Measurements from ENCODE around the gene CD151. TPM values are rescaled to one million over a fixed set of nuclear protein-coding genes. Genes with fewer than 3 reads are reported as not detected.
A peak's percentile ranks its signal among the peaks of the same experiment; 100 is the strongest.

Gene CD151
- total and polyA plus RNA-seq, 4 donors, result 182 to 556 (median 399) TPM

DNA sequence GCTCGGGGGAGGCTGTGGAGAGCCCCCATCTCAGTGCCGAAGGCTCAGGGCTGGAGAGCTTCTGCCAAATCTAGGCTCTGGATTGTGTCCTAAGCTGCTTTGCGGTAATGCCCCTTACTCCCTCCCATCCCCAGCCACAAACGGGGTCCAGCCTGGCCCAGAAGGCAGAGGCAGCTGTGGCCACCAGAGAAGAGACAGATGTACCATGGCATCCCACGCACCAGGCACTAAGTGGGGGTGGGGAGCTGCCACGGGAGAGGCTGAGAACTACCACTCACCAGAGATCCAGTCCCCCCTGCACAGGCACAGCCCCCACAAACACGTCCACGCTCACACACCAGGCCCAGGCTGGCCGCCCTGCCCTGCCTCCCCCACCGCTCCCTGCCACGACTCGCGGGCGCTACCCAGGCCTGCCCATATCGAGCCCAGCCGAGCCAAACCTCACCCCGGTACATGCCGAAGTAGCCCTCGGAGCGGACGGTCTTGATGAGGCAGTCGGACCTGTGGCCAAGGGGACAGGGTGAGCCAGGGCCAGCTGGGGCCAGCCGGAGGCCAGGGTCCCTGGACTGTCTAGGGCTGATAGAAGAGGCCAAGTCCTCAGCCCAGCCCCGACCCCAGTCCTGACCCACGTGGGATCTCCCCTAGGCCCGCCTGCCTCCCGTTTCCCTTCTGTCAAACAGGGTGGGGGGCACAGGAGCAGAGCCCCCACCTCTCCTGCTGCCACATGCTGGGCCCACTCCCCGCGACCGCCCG, 38.6 kb upstream of the CD151 start:
- 90 to 92% methylated on average over 27 to 31 of the region's 31 CpGs for WGBS, 2 donors
- Histone ChIP-seq H3K4me1 (ENCODE audit: control insufficient read depth in 5 of 5, insufficient read depth in 5 of 5, low read length in 5 of 5) (peaks cover 0 to 22% (median 15%) of the 10 kb centered on the region in 5 donors), H3K27me3 (ENCODE audit: control insufficient read depth in 3 of 3, insufficient read depth in 3 of 3, low read length in 2 of 3) (no peaks in the 10 kb centered on the region), H3K36me3 (ENCODE audit: control insufficient read depth in 4 of 4, insufficient read depth in 4 of 4, low read length in 4 of 4) (peaks cover 0 to 28% (median 7%) of the 10 kb centered on the region in 4 donors), H3K27ac (ENCODE audit: low read depth in 1 of 2, low read length in 1 of 2) (no peak overlapping the region), H3K4me3 (no peak overlapping the region), H3K9me3 (ENCODE audit: control insufficient read depth in 4 of 4, insufficient read depth in 3 of 4, low read length in 3 of 4) (no peaks in the 10 kb centered on the region), H3K9ac (ENCODE audit: insufficient read depth in 1 of 2, low read length in 2 of 2) (no peak overlapping the region)
- TF ChIP-seq, protein P1, sequence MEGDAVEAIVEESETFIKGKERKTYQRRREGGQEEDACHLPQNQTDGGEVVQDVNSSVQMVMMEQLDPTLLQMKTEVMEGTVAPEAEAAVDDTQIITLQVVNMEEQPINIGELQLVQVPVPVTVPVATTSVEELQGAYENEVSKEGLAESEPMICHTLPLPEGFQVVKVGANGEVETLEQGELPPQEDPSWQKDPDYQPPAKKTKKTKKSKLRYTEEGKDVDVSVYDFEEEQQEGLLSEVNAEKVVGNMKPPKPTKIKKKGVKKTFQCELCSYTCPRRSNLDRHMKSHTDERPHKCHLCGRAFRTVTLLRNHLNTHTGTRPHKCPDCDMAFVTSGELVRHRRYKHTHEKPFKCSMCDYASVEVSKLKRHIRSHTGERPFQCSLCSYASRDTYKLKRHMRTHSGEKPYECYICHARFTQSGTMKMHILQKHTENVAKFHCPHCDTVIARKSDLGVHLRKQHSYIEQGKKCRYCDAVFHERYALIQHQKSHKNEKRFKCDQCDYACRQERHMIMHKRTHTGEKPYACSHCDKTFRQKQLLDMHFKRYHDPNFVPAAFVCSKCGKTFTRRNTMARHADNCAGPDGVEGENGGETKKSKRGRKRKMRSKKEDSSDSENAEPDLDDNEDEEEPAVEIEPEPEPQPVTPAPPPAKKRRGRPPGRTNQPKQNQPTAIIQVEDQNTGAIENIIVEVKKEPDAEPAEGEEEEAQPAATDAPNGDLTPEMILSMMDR (IDR thresholded peaks at IDR 0.05; ENCODE audit: control extremely low read depth, extremely low read depth), result no peak
- no peak for ATAC-seq (ENCODE audit: insufficient read depth, low FRiP score)
- no peak for DNase-seq

DNA sequence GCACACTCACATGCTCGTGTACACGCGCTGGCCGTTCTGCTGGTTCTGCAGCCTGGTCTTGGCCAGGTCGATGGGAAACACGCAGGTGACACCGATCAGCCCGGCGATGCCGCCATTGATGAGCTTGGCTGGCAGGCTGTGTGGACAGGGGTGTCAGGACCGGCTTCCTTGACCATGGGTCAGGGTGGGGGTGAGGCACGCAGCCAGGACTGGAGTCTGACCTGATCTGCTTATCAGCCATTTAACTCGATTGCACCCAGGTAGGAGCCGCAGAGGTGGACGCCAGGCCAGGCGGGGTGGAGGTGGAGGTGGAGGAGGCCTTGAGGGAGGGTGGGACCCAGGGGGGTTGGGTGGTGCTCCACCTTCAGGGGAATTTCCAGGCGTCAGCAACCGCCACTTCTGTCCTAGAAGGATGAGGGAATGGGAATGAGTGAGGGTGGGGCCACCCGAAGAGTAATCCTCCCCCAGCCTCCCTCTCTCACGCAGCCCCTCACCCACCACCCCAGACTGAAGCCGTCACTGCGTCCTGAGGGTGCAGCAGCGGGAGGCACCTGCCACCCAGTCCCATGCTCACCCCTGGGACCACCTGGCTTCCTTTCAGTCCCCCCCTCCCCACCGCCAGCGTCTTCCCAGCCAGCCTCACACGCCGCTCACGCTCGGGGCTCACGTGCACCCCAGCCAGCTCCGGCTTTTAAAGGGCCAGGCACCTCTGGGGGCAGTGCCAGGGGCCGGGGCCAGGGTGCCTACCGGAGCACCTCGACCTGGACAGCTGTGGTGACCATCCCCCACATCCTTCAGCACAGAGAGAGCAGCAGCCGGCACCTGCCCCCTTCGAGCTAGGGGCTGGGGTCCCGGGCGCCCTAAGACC, 37.8 kb upstream of the CD151 start:
- Histone ChIP-seq H3K36me3 (ENCODE audit: control insufficient read depth in 4 of 4, insufficient read depth in 4 of 4, low read length in 4 of 4) (peaks cover 0 to 30% (median 7%) of the 10 kb centered on the region in 4 donors), H3K4me1 (ENCODE audit: control insufficient read depth in 5 of 5, insufficient read depth in 5 of 5, low read length in 5 of 5) (peaks cover 0 to 22% (median 15%) of the 10 kb centered on the region in 5 donors), H3K9me3 (ENCODE audit: control insufficient read depth in 4 of 4, insufficient read depth in 3 of 4, low read length in 3 of 4) (no peaks in the 10 kb centered on the region), H3K4me3 (no peak overlapping the region), H3K9ac (ENCODE audit: insufficient read depth in 1 of 2, low read length in 2 of 2) (no peak overlapping the region), H3K27me3 (ENCODE audit: control insufficient read depth in 3 of 3, insufficient read depth in 3 of 3, low read length in 2 of 3) (no peaks in the 10 kb centered on the region), H3K27ac (ENCODE audit: low read depth in 1 of 2, low read length in 1 of 2) (peak overlapping the region in 1 of 2 donors; percentile 61)
- ATAC-seq (ENCODE audit: insufficient read depth, low FRiP score), result no peak
- DNase-seq, result no peak
- 49 to 75% methylated on average over 34 to 38 of the region's 38 CpGs for WGBS, 2 donors
- TF ChIP-seq, protein P1 (IDR thresholded peaks at IDR 0.05; ENCODE audit: control extremely low read depth, extremely low read depth), result no peak

- peak; percentile 39 for ATAC-seq (ENCODE audit: insufficient read depth, low FRiP score)
- Histone ChIP-seq H3K36me3 (ENCODE audit: control insufficient read depth in 4 of 4, insufficient read depth in 4 of 4, low read length in 4 of 4) (peaks cover 0 to 38% (median 7%) of the 10 kb centered on the region in 4 donors), H3K27ac (ENCODE audit: low read depth in 1 of 2, low read length in 1 of 2) (peak overlapping the region; percentile 14 to 83)
Observed at GRCh38 chr11:795634-796564, 36.9 kb upstream of the CD151 start.

More at GRCh38 chr11:795634-796564, 36.9 kb upstream of the CD151 start:
- Histone ChIP-seq H3K9me3 (ENCODE audit: control insufficient read depth in 4 of 4, insufficient read depth in 3 of 4, low read length in 3 of 4) (no peaks in the 10 kb centered on the region), H3K27me3 (ENCODE audit: control insufficient read depth in 3 of 3, insufficient read depth in 3 of 3, low read length in 2 of 3) (no peaks in the 10 kb centered on the region), H3K9ac (ENCODE audit: insufficient read depth in 1 of 2, low read length in 2 of 2) (peak overlapping the region; percentile 28 to 87), H3K4me3 (peak overlapping the region; percentile 49), H3K4me1 (ENCODE audit: control insufficient read depth in 5 of 5, insufficient read depth in 5 of 5, low read length in 5 of 5) (peaks cover 0 to 22% (median 15%) of the 10 kb centered on the region in 5 donors)
- TF ChIP-seq, protein P1 (IDR thresholded peaks at IDR 0.05; ENCODE audit: control extremely low read depth, extremely low read depth), result no peak
- 3 to 4% methylated on average over 23 to 26 of the region's 26 CpGs for WGBS, 2 donors
- peak; percentile 82 to 90 (median 86) for DNase-seq

Measured in lung (tissue), 12 donors.